H1 (cell line): ENCODE data around the gene MYO16. TPM values are rescaled to one million over a fixed set of nuclear protein-coding genes. Genes with fewer than 3 reads are reported as not detected.

Experiments
- CBX8 ChIP-seq: fragments of 300-800, 300-1000 bp; sonication (generic); IDR thresholded peaks from 2 replicates; pipeline ENCODE4 v1.7.1; 2016; ENCODE audit warnings: low read depth, low read length, borderline replicate concordance
- polyA plus RNA-seq, 7 experiments: library from polyadenylated mRNA; depleted of rRNA in 3 of 7; stranded (reverse) in 5 of 7; unstranded in 2 of 7; fragments of >200 nt in 5 of 7; fragments of 200-250 nt in 2 of 7; gene quantifications; 1 replicate in 5 of 7; 2 replicates in 1 of 7; 4 replicates in 1 of 7; pipeline versions ENCODE4 v1.2.1 to v1.2.3, GENCODE V29; 2011 to 2013; ENCODE audit warnings: missing spikeins in 2 of 7, mixed read lengths in 2 of 7
- total RNA-seq: library from RNA; stranded (reverse); fragmentation: NEBNext Ultra II Directional; extraction: Animal tissue kit (Norgen Biotek cat#: 25700); gene quantifications from 2 replicates; pipeline ENCODE4 v1.2.1, GENCODE V29; 2021

The MYO16 gene
- total and polyA plus RNA-seq, 2 of the 8 experiments (the other 6 are each of a cell fraction or from before 2014, with no cell fraction given): 0.02 to 0.22 TPM

- TF ChIP-seq CBX8: no peak
- TF ChIP-seq, all 59 proteins: peak for 0
These were observed 574.8 kb downstream of the MYO16 start (continued) for GRCh38 chr13:109204252-109204651.
